Colon (tissue), 2 donors: Measurements from ENCODE around the gene UQCC2.

ENCODE experiments used
- FAIRE-seq: peaks from 2 replicates; lab custom pipeline; 2012; peaks lifted over from hg19 to GRCh38; lab: Jason Lieb, UNC
- donor health status: control.
- donor health status: control.

The UQCC2 gene

DNA sequence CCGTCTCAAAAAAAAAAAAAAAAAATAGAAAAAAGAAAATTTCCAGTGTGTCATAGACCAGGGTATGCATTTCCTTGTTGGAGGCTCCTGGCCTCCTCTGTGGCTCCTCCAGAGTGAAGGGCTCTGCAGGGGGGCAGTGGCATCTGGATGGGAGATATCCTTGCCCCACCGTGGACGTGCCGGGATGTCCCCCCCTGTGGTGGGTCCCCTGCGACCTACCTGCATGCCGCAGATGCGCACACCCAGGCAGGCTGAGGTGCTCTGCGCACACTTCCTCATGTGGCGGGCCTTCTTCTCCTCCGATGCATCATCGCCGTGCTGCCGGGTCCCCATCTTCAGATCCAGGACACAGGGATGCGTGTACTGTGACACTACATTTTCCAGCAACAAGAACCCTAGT, 13.7 kb upstream of the UQCC2 start:
- no peak for FAIRE-seq

DNA sequence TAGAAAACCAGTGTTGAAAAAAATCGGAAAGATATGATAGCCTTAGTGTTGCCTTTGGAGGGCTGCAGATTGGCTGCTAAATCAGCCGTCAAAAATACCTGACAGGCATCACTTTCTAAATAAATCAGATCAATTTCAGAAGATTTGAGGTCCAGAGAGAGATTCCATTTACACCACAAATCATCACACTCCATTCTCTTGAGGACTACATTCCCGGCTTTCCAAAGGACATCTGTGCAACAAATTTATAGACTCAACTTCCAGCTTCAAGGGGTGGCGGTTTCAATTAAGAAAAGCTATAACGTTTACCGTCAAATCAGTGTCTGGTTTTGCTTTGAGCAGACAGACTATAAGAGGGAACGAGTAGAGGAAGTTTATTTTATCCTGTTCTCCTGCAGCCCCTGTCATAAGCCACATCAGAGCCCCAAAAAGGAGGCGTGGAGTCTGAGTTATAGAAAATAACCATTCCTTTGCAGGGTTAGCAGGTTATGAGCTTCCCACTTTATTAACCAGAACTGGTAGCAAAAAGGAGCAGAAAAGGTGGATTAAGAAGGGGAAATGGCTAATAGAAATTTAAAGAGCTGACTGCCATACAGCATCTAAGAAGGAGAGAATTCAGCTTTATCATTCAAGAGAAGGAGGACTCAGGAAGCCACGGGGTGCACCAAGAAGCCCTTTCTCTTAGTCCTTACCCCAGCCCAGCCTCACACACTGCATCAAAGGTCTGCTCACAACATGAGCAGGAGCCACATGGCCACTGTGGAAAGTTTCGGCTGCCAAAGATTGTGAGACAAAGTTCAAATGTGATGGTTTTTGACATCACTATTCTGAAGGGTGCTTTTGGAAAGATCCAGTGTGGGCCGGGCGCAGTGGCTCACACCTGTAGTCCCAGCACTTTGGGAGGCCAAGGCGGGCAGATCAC, 12.9 kb upstream of the UQCC2 start:
- no peak for FAIRE-seq

DNA sequence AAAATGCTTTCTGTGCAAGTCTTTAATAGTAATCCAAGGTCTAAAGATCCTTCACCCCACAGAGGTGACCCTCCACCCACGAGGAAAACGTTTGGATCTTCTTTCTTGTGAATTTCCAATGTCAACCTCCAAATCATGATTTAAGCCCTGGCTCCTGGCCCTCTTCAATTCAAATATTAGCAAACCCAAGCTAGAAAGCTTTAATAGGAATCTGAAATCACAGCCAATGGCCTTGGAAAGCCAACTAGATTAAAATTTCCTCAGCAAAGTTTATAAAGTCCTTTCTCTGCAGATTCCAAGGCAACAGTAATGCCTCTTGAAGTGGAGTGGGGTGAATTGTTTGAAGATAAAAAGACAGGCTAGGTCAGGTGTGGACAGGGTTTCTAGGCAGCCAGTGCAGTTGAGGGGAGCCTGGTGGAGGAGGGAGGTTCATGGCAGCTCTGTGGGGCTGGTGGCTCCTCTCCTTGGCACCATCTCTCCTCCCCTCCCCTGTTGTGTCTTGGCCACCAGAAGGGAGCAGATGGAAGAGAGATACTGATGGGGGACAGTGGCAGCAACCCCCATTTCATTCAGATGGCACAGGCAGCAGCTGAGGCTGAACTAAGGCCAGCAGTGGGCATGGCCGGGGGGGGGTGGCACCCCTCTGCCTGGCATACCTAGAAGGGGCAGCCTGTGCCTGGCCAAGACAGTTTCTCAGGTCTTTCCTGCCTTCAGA, 12.0 kb upstream of the UQCC2 start:
- no peak for FAIRE-seq

DNA sequence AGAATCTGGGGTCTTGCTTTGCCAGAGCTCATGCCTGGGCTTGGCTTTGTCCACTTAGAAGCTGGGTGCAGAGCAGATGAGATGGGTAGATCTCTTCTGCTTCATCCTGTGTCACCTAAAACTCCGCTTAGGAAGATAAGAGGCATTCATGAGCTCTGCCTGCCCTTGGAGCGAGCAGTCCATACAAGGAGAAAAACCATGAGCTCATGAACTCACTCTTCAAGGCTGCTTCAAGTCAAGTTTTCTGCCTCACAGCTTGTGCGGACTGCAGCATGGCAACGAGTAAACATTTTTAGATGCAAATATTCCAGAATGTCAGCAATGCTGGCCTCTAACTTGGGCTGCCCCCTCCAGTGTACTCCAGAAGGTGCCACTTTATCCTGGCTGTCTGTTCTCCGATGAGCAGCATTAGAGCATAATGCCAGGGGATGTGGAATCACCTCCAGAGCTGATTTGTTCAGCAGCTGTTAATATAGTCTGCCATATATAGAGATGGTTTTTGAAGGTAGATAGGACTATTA, 10.7 kb upstream of the UQCC2 start:
- no peak for FAIRE-seq

DNA sequence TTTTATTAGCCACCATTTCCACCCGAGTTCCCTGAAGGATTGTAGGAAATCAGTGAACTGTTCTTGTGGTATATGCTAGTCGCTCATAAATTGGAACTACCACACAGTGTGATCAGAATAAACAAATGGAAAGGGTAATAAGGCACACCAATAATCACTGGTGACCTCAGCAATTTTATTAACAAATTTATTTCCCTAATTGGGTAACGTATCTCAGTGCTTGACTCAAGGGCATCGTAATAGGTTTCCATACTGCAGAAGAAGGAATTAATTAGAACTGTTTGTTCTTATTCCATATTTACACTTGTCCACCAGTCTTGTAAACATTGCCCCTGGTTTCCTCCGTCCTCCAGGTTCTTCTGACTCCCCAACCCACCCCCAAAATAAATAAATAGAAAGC, 10.0 kb upstream of the UQCC2 start:
- no peak for FAIRE-seq

DNA sequence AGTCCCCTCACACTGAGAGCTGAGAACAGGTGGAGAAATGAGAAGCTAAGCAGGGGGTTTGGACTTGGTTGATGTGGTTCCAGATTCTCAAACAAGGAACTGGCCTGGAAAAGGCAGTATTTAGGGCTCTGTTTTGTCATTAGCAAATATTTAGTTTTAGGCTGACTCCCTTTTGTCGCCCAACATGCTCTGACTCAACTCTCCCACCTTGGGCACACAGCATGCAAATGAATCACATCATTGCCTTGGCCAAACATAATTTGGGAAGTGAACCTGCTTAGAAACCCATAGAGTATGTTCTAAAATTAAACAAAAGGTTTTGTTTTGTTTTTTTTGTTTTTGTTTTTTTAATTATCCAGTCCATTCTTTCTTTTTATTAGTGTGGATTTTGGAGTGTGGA, 9.5 kb upstream of the UQCC2 start:
- FAIRE-seq = no peak

DNA sequence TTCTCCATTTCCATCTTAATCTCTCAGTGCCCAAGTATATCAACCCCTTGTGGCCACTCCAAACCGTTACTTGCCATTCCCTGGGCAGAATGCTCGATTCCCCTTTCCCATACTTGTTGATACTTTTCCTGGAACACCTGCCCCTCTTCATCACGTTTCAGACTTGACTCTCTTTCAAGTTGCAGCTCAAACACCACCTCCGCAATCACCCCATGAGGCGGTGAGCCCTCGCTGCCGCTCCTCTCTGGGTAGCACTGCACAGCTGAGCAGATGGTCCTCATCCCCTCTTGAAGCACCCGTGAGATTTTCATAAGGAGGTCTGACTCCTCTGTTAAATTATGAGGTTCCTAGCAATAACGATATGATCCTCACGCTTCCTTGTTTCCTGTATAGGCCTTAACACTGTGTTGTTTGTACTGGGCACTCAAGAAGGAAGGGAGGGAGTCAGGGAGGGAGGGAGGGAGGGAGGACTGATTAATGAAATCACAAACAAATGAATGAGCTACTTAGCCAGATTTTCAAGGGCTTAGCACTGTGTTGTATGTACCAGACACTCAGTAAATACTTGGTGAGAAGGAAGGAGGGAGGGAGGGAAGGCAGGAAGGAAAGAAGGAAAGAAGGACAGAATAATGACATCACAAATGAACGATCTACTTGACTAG, 8.0 kb upstream of the UQCC2 start:
- FAIRE-seq = no peak

DNA sequence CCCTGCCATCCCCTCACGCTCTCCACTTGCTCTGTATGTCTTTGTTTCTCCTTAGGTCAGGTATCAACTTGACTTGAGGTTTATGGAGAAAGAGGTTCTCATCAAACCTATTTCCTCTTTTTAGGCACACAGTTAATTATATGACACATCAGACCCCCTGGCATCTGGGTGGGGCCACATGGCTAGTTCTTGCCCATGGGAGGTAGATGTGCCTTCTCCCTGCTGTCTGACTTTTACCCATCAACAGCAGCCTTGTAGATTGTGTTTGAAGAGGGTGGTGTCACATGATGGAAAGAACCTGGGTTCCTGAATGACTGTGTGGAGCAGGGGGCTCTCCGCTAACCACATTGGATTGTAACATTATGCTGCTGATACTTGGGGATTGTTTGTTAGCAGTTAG, 7.2 kb upstream of the UQCC2 start:
- FAIRE-seq = no peak

DNA sequence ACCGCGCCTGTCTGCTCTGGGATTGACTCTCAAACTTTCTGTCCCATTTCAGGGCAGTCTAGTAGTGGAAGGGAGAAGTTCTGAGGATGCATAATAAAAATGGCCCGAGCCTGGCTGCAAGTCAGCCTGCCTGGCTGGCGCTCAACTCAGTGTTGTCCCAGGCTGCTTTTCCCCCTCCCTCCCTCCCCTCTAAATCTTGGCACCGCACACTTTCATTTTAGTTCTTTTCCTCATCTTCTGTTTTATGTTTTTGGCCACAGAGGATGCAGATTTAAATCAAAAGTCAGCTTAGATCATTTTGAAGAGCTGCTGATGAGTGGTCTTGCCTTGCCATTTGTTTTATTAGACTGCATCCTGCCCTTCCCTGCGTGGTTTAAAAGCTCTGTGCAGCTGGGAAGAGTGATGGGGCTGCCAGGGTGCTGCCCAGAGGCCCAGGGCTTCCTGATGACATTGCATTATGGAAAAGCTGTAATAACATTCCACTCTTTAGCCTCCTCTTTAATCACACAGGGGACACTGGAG, 6.5 kb upstream of the UQCC2 start:
- no peak for FAIRE-seq

DNA sequence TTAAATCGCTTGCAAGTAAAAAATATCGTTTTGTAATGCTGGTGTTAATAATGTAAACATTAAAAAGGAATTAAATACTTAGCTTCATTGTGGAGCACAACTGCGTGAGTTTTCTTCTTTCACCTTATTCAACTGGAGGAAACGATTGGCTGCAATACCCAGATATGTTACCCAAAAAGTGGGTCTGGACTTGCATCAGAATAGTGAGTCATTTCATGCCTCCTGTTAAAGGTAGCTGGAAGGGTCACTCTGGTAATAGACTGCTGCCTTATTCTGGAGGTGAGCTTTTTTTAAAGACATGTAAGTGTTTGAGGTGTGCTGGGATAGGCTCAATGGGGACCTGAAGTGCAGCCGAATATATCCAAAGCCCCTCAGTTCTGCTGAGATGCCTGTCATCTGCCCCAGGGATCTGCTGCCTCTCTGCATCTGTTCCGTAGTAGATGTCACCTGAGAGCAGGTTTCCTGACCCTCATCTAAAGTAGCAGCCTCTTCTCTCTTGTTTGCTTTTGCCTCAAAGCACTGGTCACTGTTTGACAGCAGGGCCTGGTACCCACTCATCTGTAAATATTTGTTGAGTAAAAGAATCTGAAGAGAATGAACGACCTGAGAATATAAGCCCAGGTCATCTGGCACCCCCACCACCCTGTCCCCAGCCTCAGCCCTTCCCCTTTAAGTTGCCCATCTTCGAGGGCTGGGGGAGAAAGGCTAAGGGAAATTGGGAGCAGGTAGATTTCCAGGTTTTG, 5.6 kb upstream of the UQCC2 start:
- no peak for FAIRE-seq

GRCh38 chr6:33716379-33716778, 4.9 kb upstream of the UQCC2 start:
- no peak for FAIRE-seq

DNA sequence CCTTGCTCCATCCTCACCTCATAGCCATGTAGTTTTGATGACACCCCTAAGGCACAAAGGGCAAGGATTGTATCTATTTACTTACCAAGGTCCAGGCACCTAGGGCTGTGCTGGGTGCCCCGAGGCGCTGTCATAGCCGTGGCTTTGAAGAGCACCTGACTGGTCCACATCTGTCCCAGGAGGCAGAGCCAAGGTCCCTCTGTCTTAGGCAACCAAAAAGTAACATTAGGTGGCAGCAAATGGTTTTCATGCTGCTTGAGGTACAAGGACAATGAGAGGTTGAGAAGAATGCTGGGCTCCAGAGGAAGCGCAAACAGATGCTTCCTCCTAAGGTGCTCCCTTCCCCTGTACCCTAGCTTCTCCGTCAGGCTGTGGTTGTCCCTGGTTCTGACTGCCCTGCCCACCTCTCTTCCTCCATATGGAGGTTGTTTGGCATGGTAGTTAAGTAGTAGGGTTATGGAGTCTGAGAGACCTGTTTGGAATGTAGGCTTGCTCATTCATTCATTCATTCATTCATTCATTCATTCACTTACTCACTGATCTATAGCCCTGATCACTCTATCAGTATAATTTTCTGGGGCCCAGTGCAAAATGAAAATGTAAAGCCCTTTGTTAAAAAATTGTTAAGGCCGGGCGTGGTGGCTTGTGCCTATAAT, 3.0 kb upstream of the UQCC2 start:
- no peak for FAIRE-seq

GRCh38 chr6:33713786-33714185, 2.3 kb upstream of the UQCC2 start:
- no peak for FAIRE-seq

GRCh38 chr6:33712914-33713313, 1.4 kb upstream of the UQCC2 start:
- FAIRE-seq = no peak

GRCh38 chr6:33710296-33711121, 991 bp downstream of the UQCC2 start:
- FAIRE-seq = no peak

DNA sequence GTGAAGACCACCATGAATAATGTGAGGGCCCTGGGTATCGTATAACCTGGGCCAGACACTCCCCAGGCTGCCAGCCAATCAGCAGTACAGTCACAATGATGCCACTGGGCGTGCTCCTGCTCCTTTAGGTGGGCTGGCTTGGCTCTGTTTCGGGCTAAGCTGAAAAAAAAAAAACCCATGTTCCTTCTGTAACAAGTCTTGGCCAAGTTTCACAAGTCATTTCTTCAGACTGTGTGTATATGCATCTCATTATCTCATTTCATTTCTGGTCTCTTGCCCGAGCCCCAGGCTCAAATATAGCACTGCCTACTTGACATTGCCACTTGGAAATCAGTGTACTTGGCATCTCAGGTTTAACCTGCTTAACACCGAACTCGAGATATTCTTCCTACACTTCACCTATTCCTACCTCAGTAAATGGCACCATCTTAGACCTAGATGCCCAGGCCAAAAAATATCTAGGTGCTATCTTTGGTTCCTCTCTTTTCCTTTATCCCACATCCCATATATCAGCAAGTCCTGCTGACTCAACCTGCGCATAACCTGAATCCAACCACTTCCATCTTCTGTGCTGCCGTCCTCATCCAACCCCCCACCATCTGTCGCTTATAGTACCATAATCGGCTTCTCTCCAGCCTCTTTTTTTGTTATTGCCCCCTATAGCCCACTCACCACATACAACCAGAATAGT, 1.8 kb downstream of the UQCC2 start:
- FAIRE-seq = no peak

- FAIRE-seq = no peak
Measured at GRCh38 chr6:33708516-33709204, 2.8 kb downstream of the UQCC2 start.

- no peak for FAIRE-seq
Measured at GRCh38 chr6:33707771-33708170, 3.7 kb downstream of the UQCC2 start.
